MM.1S (cell line): Measurements from ENCODE around the gene DCAF10.

Experiments
- EZH2 ChIP-seq: fragments of 300-600 bp; sonication (generic); optimal IDR thresholded peaks from 2 replicates; pipeline ENCODE3; 2017; ENCODE audit warnings: low read depth, mild to moderate bottlenecking, antibody characterized with exemption, low read length, mixed read lengths
- TF ChIP-seq, protein P1 (sequence below): fragments of 300-600 bp; sonication (generic); IDR thresholded peaks from 2 replicates; pipeline ENCODE4 v1.5.1; 2016; ENCODE audit warnings: antibody characterized with exemption, low read length, mixed read lengths

DNA sequence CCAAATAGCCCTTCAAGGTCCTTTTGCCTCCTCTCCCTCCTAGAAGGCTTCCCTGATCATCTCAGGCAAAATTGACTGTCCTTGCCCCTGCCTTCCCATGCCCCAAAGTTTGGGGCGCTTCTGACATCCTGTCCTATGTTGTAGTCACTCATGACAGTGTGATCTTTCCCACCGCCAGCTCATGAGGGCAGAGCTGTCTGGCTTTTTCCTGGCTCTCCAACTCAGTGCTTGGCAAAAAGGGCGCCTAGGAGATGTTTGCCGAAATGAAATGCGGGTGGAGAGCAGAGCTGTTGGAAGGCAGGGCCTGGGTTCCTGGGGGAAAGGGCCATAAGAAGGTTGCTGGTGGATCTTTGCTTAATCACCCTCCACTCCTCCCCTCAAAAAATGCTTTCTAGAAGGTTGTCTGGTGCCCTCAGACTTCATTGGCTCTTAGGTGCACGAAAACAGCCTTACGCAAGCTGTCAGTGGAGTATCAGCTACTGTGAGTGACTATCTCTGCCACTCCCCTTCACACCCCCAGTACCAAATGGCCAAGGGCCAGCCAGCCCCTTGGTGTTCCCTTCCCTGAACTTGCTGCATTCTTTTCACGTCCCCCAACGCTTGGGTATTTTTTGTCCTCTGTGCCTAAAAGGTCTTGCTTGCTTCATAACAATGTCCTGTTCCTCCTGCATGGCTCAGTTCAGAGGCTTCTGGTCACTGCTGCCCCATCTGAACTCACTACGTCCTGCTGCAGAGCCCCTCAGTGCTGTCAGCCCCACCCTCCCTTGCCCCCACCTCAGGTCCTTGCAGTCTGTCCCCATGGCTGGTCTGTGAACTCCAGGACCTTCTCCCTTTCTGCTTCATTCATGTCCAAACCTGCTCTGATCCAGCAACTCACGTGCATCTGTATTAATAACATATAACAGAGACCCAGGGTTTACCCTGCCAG is 106.0 kb downstream of the DCAF10 start:
- TF ChIP-seq, protein P1, sequence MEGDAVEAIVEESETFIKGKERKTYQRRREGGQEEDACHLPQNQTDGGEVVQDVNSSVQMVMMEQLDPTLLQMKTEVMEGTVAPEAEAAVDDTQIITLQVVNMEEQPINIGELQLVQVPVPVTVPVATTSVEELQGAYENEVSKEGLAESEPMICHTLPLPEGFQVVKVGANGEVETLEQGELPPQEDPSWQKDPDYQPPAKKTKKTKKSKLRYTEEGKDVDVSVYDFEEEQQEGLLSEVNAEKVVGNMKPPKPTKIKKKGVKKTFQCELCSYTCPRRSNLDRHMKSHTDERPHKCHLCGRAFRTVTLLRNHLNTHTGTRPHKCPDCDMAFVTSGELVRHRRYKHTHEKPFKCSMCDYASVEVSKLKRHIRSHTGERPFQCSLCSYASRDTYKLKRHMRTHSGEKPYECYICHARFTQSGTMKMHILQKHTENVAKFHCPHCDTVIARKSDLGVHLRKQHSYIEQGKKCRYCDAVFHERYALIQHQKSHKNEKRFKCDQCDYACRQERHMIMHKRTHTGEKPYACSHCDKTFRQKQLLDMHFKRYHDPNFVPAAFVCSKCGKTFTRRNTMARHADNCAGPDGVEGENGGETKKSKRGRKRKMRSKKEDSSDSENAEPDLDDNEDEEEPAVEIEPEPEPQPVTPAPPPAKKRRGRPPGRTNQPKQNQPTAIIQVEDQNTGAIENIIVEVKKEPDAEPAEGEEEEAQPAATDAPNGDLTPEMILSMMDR: no peak
- TF ChIP-seq EZH2: no peak
